ENCODE results near the gene REC8.

DNA sequence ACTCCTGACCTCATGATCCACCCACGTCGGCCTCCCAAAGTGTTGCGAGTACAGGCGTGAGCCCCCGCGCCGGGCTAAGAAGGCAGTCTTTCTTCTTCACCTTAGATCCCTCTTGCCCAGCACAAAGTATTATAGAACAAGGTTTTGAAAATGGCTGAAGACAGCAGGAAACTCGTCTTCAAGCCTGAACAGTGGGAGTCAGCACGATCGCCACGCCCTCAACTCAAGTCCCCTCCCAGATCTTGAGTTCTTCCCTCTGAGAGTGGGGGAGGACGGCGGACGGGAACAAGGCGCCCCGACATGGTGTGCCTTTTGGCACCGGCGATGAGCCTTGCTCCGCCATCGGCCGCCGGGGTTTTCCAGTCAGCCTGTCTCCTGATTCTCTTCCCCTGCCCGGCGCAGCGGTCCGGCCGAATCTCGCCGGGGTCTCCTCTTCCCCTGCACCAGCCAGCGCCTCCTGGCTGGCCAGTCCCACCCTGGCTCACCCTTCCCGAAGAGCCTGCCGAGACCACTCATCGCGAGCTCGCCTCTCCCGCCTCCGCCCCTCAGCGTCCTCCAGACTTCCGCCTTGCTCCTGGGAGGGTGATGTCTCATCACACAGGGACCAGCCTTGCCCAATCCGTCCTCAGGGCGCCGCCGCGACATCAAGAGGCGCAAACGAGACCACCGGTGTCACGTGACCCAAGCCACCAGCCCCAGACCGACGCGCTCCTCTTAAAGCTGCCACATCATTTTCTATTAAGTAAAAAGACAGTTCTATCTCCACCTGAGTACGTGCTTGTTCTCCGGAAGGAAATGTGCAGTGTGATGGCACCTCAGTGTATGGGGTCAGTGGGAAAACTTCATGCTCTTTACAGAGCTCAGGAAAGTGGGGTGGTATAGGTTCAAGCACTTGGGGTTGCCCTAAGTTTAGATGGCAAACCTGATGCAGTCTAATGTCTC is 41.3 kb downstream of the REC8 start, which contains the start of gene CHMP4A:
- TF ChIP-seq POLR2A (IDR thresholded peaks at IDR 0.05; ENCODE audit: low read length) (peak; percentile 99), GATA1 (IDR thresholded peaks at IDR 0.05; ENCODE audit: low read depth, low read length) (no peak)

All from erythroblast (primary cell).